H1 (cell line): Measurements from ENCODE around the gene DCLK1. TPM values are rescaled to one million over a fixed set of nuclear protein-coding genes. Genes with fewer than 3 reads are reported as not detected.
A peak's percentile ranks its signal among the peaks of the same experiment; 100 is the strongest.

Experiments
- CTCF ChIA-PET: fragments of 300-600 bp; sonication (Branson Sonifier 250); formaldehyde crosslinking; loops from one replicate; lab custom pipeline; 2021; ENCODE audit not compliant: partially characterized antibody; lab: Charles Lee
- POLR2A ChIA-PET: fragments of 300-600 bp; sonication (Branson Sonifier 250); formaldehyde crosslinking; loops from one replicate; lab custom pipeline; 2021; ENCODE audit warnings: inconsistent platforms; ENCODE audit not compliant: partially characterized antibody; lab: Charles Lee
- DNase-seq, 2 experiments: peaks; one replicate each; pipeline versions ENCODE4 v3.0.0 to v3.0.0-alpha.2; 2010 to 2022; ENCODE audit warnings: low spot score in 2 of 2, low read depth in 1 of 2, mixed read lengths in 1 of 2
- FAIRE-seq: peaks from 2 replicates; lab custom pipeline; 2011; peaks lifted over from hg19 to GRCh38; lab: Jason Lieb, UNC
- H2AFZ ChIP-seq: 2 replicates; pipeline ENCODE4 v1.8.1; 2012; ENCODE audit warnings: low read length, inconsistent platforms
- H2AK5ac ChIP-seq: 2 replicates; pipeline ENCODE4 v1.6.1; 2013; ENCODE audit warnings: low read depth, low read length
- H2BK120ac ChIP-seq: replicated peaks from 2 replicates; pipeline ENCODE3; 2013; ENCODE audit warnings: low read depth, low read length, inconsistent platforms
- H2BK12ac ChIP-seq: 2 replicates; pipeline ENCODE4 v1.6.1; 2013; ENCODE audit warnings: low read depth, low read length
- H2BK15ac ChIP-seq: 2 replicates; pipeline ENCODE4 v1.6.1; 2013; ENCODE audit warnings: low read length
- H2BK20ac ChIP-seq: 2 replicates; pipeline ENCODE4 v1.6.1; 2013; ENCODE audit warnings: low read length
- H2BK5ac ChIP-seq: 2 replicates; pipeline ENCODE4 v1.6.1; 2013; ENCODE audit warnings: low read depth, low read length
- H3K14ac ChIP-seq: 2 replicates; pipeline ENCODE4 v1.6.1; 2013; ENCODE audit warnings: inconsistent platforms; ENCODE audit not compliant: insufficient read length
- H3K18ac ChIP-seq: 2 replicates; pipeline ENCODE4 v1.6.1; 2013; ENCODE audit warnings: low read length; ENCODE audit errors: extremely low read depth
- H3K23ac ChIP-seq: 2 replicates; pipeline ENCODE4 v1.6.1; 2013; ENCODE audit warnings: inconsistent platforms; ENCODE audit not compliant: insufficient read length
- H3K23me2 ChIP-seq: 2 replicates; pipeline ENCODE4 v1.6.1; 2013; ENCODE audit warnings: low read depth, low read length
- H3K27ac ChIP-seq: 2 replicates; pipeline ENCODE4 v1.6.1; 2011; ENCODE audit warnings: low read depth, low read length, inconsistent platforms
- H3K27me3 ChIP-seq, 4 experiments: replicated peaks in 1 of 4; 1 replicate in 1 of 4; 2 replicates in 3 of 4; pipeline versions ENCODE4 v1.6.1 to v1.8.1; 2011 to 2013; ENCODE audit warnings: low read length in 3 of 4, mild to moderate bottlenecking in 3 of 4, inconsistent platforms in 2 of 4, mixed read lengths in 2 of 4, moderate library complexity in 1 of 4; ENCODE audit not compliant: control insufficient read depth in 3 of 4, insufficient read depth in 3 of 4; ENCODE audit errors: extremely low read depth in 1 of 4
- H3K36me3 ChIP-seq, 4 experiments: 2 replicates each; pipeline versions ENCODE4 v1.6.1 to v1.8.1; 2011 to 2013; ENCODE audit warnings: mild to moderate bottlenecking in 4 of 4, low read length in 3 of 4, moderate library complexity in 2 of 4, control low read depth in 1 of 4, inconsistent platforms in 1 of 4; ENCODE audit not compliant: insufficient read depth in 4 of 4, control insufficient read depth in 2 of 4
- H3K4ac ChIP-seq: replicated peaks from 2 replicates; pipeline ENCODE3; 2013; ENCODE audit warnings: low read length, low read depth, mixed read lengths, inconsistent platforms; ENCODE audit not compliant: insufficient read length
- H3K4me1 ChIP-seq, 4 experiments: replicated peaks in 1 of 4; 1 replicate in 1 of 4; 2 replicates in 3 of 4; pipeline versions ENCODE4 v1.6.1 to v1.8.1; 2011 to 2013; ENCODE audit warnings: low read length in 3 of 4, inconsistent platforms in 2 of 4, mixed read lengths in 1 of 4; ENCODE audit not compliant: insufficient read depth in 4 of 4, control insufficient read depth in 3 of 4
- H3K4me2 ChIP-seq, 2 experiments: 2 replicates each; pipeline versions ENCODE4 v1.6.1 to v1.8.1; 2011 to 2013; ENCODE audit warnings: low read depth in 2 of 2, low read length in 2 of 2, control low read depth in 1 of 2, inconsistent platforms in 1 of 2, mild to moderate bottlenecking in 1 of 2; ENCODE audit not compliant: insufficient read depth in 1 of 2
- H3K4me3 ChIP-seq, 4 experiments: fragments of 200-600, 300-600 bp in 1 of 4; sonication (generic), shearing (Covaris generic), sonication (Bioruptor Twin) in 1 of 4; 2 replicates each; pipeline versions ENCODE4 v1.5.1 to v1.8.1; 2011 to 2016; ENCODE audit warnings: low read length in 4 of 4, low read depth in 3 of 4, control low read depth in 2 of 4, inconsistent platforms in 2 of 4, mild to moderate bottlenecking in 2 of 4, mixed read lengths in 1 of 4, moderate library complexity in 1 of 4; ENCODE audit not compliant: insufficient read depth in 2 of 4; ENCODE audit errors: extremely low read depth in 1 of 4
- H3K56ac ChIP-seq: replicated peaks from 2 replicates; pipeline ENCODE3; 2013; ENCODE audit warnings: low read depth, mild to moderate bottlenecking, mixed read lengths, low read length, inconsistent platforms; ENCODE audit not compliant: insufficient read length
- H3K79me1 ChIP-seq: 2 replicates; pipeline ENCODE4 v1.6.1; 2013; ENCODE audit warnings: low read depth, low read length, control low read depth
- H3K79me2 ChIP-seq, 2 experiments: 2 replicates each; pipeline versions ENCODE4 v1.6.1 to v1.8.1; 2012 to 2013; ENCODE audit warnings: low read length in 2 of 2, mild to moderate bottlenecking in 2 of 2, inconsistent platforms in 1 of 2; ENCODE audit not compliant: insufficient read depth in 2 of 2, control insufficient read depth in 1 of 2
- H3K9ac ChIP-seq, 4 experiments: replicated peaks in 1 of 4; 1 replicate in 1 of 4; 2 replicates in 3 of 4; pipeline versions ENCODE4 v1.6.1 to v1.8.1; 2011 to 2013; ENCODE audit warnings: low read depth in 3 of 4, low read length in 3 of 4, control low read depth in 2 of 4, mild to moderate bottlenecking in 2 of 4, moderate library complexity in 2 of 4, inconsistent platforms in 1 of 4; ENCODE audit errors: extremely low read depth in 1 of 4
- H3K9me3 ChIP-seq, 2 experiments: 2 replicates each; pipeline versions ENCODE4 v1.6.1 to v1.8.1; 2012 to 2013; ENCODE audit warnings: mild to moderate bottlenecking in 2 of 2, moderate library complexity in 2 of 2, control low read depth in 1 of 2, inconsistent platforms in 1 of 2, low read depth in 1 of 2, low read length in 1 of 2, mixed read lengths in 1 of 2; ENCODE audit not compliant: insufficient read depth in 2 of 2
- H4K20me1 ChIP-seq, 2 experiments: replicated peaks in 1 of 2; 2 replicates each; pipeline versions ENCODE3 to v1.8.1; 2011 to 2013; ENCODE audit warnings: inconsistent platforms in 2 of 2, low read length in 2 of 2, mild to moderate bottlenecking in 1 of 2; ENCODE audit not compliant: insufficient read depth in 2 of 2, control insufficient read depth in 1 of 2
- H4K5ac ChIP-seq: 2 replicates; pipeline ENCODE4 v1.6.1; 2013; ENCODE audit warnings: low read length, low read depth, mixed read lengths, inconsistent platforms; ENCODE audit not compliant: insufficient read length
- H4K8ac ChIP-seq: 2 replicates; pipeline ENCODE4 v1.8.0; 2013; ENCODE audit warnings: mild to moderate bottlenecking, moderate library complexity, low read length, inconsistent platforms; ENCODE audit not compliant: insufficient read depth; ENCODE audit errors: extremely low read depth
- H4K91ac ChIP-seq: replicated peaks from 2 replicates; pipeline ENCODE3; 2013; ENCODE audit warnings: low read length, mixed read lengths, inconsistent platforms; ENCODE audit not compliant: insufficient read length
- ATF3 ChIP-seq: IDR thresholded peaks from 2 replicates; pipeline ENCODE4 v1.6.1; 2011; ENCODE audit warnings: low read depth, mild to moderate bottlenecking, low read length; ENCODE audit not compliant: insufficient read depth
- CBX8 ChIP-seq: fragments of 300-800, 300-1000 bp; sonication (generic); IDR thresholded peaks from 2 replicates; pipeline ENCODE4 v1.7.1; 2016; ENCODE audit warnings: low read depth, low read length, borderline replicate concordance
- CEBPB ChIP-seq: IDR thresholded peaks from 2 replicates; pipeline ENCODE4 v1.6.1; 2012; ENCODE audit warnings: low read depth, low read length
- CHD2 ChIP-seq: IDR thresholded peaks from 2 replicates; pipeline ENCODE4 v1.6.1; 2012; ENCODE audit warnings: low read length, improper control_type of control experiment
- SUZ12 ChIP-seq: fragments of 200-600 bp; sonication (generic); IDR thresholded peaks from 2 replicates; pipeline ENCODE4 v1.6.1; 2012; ENCODE audit warnings: mild to moderate bottlenecking, inconsistent platforms, low read length, moderate library complexity, mixed read lengths
- WGBS, 2 experiments: shearing (Covaris generic) in 1 of 2; methylation state at CpG; one replicate each; pipeline versions ENCODE4 v1.1.6 to v1.1.7; 2013 to 2015; ENCODE audit warnings: low lambda C conversion rate in 2 of 2, mixed read lengths in 2 of 2, inconsistent platforms in 1 of 2, low coverage in 1 of 2, missing lambda C conversion rate in 1 of 2; ENCODE audit not compliant: insufficient replicate concordance in 2 of 2, insufficient coverage in 1 of 2, insufficient read length in 1 of 2; ENCODE audit errors: extremely low coverage in 1 of 2, missing lambda C conversion rate in 1 of 2; 5-methylcytosine and 5-hydroxymethylcytosine counted together
- polyA plus RNA-seq, 7 experiments: library from polyadenylated mRNA; depleted of rRNA in 3 of 7; stranded (reverse) in 5 of 7; unstranded in 2 of 7; fragments of >200 nt in 5 of 7; fragments of 200-250 nt in 2 of 7; gene quantifications; 1 replicate in 5 of 7; 2 replicates in 1 of 7; 4 replicates in 1 of 7; pipeline versions ENCODE4 v1.2.1 to v1.2.3, GENCODE V29; 2011 to 2013; ENCODE audit warnings: missing spikeins in 2 of 7, mixed read lengths in 2 of 7
- total RNA-seq: library from RNA; stranded (reverse); fragmentation: NEBNext Ultra II Directional; extraction: Animal tissue kit (Norgen Biotek cat#: 25700); gene quantifications from 2 replicates; pipeline ENCODE4 v1.2.1, GENCODE V29; 2021

The DCLK1 gene
- total and polyA plus RNA-seq, 2 of the 8 experiments (the other 6 are each of a cell fraction or from before 2014, with no cell fraction given): 22.8 to 41.0 TPM

GRCh38 chr13:35891507-35892441 lies 239.4 kb downstream of the DCLK1 start:
- CTCF ChIA-PET: no interaction called here
- H2BK12ac ChIP-seq: no peak overlapping the region
- H2AK5ac ChIP-seq: no peak overlapping the region
- no peak overlapping the region for H4K91ac ChIP-seq
- no peak overlapping the region for H3K14ac ChIP-seq
- no peaks in the 10 kb centered on the region for H3K27me3 ChIP-seq
- H3K4me3 ChIP-seq: no peak overlapping the region
- H4K8ac ChIP-seq: no peak overlapping the region
- H2AFZ ChIP-seq: no peak overlapping the region
- no peak overlapping the region for H2BK5ac ChIP-seq
- no peak overlapping the region for H3K18ac ChIP-seq
- H3K4me2 ChIP-seq: no peak overlapping the region
- H2BK20ac ChIP-seq: no peak overlapping the region
- no peak overlapping the region for H3K9ac ChIP-seq
- H3K4me1 ChIP-seq: peaks cover 0 to 3% (median under 1%) of the 10 kb centered on the region in 4 experiments; a peak in 3 of 7 replicates
- H2BK120ac ChIP-seq: no peak overlapping the region
- no peak for FAIRE-seq
- peak in 1 of 2 experiments; percentile 27 for DNase-seq
- no peaks in the 10 kb centered on the region for H3K23me2 ChIP-seq
- no peak overlapping the region for H2BK15ac ChIP-seq
- H3K79me1 ChIP-seq: no peaks in the 10 kb centered on the region
- TF ChIP-seq CEBPB (peak; percentile 48; the same call in 1 of the 2 replicates), ATF3 (no peak), CBX8 (no peak), CHD2 (no peak), SUZ12 (no peak)
- TF ChIP-seq, all 59 proteins: peak for 1
- no peaks in the 10 kb centered on the region for H3K9me3 ChIP-seq
- POLR2A ChIA-PET: no interaction called here
- H4K5ac ChIP-seq: no peak overlapping the region
- no peaks in the 10 kb centered on the region for H4K20me1 ChIP-seq
- H3K23ac ChIP-seq: no peak overlapping the region
- H3K56ac ChIP-seq: no peak overlapping the region
- H3K36me3 ChIP-seq: no peaks in the 10 kb centered on the region
- H3K4ac ChIP-seq: no peak overlapping the region
- no peak overlapping the region for H3K27ac ChIP-seq
- H3K79me2 ChIP-seq: no peaks in the 10 kb centered on the region
- WGBS, 2 experiments: 78% methylated on average over 12 of the region's 12 CpGs; no CpG with 5 or more reads in 1 of the 2 experiments
